GM11168 (cell line): ENCODE data around the gene SCNN1A.

Experiments
- in situ Hi-C: fragments of 300-500 bp; cut with MboI; formaldehyde crosslinking; loops from one replicate; pipeline ENCODE4 v1.12.0; 2022; ENCODE audit warnings: low sequenced_read_pairs; ENCODE audit not compliant: unreplicated experiment

SCNN1A gene

GRCh38 chr12:6306151-6306550 lies 69.2 kb downstream of the SCNN1A start:
- in situ Hi-C loops, result no loop called here

DNA sequence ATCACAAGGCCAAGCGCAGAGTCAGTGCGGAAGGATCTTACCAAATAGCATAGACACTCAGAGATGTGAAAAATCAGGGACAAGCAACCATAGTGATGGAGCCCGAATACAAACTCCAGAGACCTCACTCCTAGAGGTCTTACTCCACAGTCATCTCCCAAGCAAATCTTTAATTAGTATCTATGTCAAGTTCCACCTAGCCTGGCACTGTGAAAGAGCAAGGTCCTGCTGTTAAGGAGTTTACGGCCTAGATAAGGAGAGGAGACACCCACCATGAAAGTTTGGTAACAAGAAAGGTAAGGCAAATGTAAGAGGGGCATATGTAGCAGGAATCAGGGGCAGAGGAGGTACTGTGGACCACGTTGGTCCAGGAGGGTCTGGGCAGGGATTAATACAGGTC lies 72.3 kb downstream of the SCNN1A start:
- in situ Hi-C loops, result no loop called here

GRCh38 chr12:6302621-6303020 lies 72.7 kb downstream of the SCNN1A start:
- in situ Hi-C loops, result no loop called here

- in situ Hi-C loops, result no loop called here
These were observed 73.6 kb downstream of the SCNN1A start for GRCh38 chr12:6301721-6302120.

DNA sequence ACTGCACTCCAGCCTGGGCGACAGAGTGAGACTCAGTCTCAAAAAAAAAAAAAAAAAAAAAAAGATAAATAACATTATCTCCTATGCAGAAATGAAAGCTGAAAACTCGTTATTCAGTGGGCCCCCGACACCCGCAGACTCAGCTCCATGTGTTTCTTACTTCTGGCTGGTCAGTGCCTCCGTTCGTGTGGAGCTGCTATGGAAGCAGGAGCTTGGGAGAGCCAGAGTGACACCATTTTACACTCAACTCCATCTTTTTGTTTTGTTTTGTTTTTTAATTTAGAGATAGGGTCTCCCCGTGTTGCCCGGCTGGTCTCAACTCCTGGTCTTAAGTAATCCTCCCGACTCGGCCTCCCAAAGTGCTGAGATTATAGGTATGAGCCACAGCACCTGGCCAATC lies 78.2 kb downstream of the SCNN1A start:
- in situ Hi-C loops, result no loop called here
